Esophagus squamous epithelium (tissue), 4 donors: ENCODE results near the gene GCK.

Experiments
- CTCF ChIP-seq, 6 experiments: fragments of 450-650 bp in 4 of 6; fragments of 200-600 bp in 2 of 6; sonication (generic) in 2 of 6; IDR thresholded peaks; one replicate each; pipeline ENCODE4 v1.5.1; 2016 to 2019; ENCODE audit warnings: antibody characterized with exemption in 6 of 6, mild to moderate bottlenecking in 4 of 6, moderate library complexity in 4 of 6
- POLR2A ChIP-seq, 4 donors: fragments of 450-650 bp; IDR thresholded peaks; one replicate each; pipeline ENCODE4 v1.6.1; 2017; ENCODE audit warnings: antibody characterized with exemption in 4 of 4, mild to moderate bottlenecking in 4 of 4, moderate library complexity in 3 of 4

GRCh38 chr7:44144426-44144967 lies 44.7 kb downstream of the GCK start:
- TF ChIP-seq CTCF (IDR thresholded peaks at IDR 0.05) = no peak
- no peak for TF ChIP-seq POLR2A (IDR thresholded peaks at IDR 0.05)
